SIG-M5 treated with dmso at 0.1 percent for 504 hours (cell line): ENCODE measurements around the gene TMEM229A.
A peak's percentile ranks its signal among the peaks of the same experiment; 100 is the strongest.
"Not testable (repeated sequence)": the region's sequence is repeated elsewhere in the genome, so short reads cannot be mapped to it uniquely, and the experiment has no call there.

ENCODE experiments used
- DNase-seq: peaks from one replicate; lab custom pipeline; 2025; ENCODE audit not compliant: unreplicated experiment; lab: John Stamatoyannopoulos, UW

The TMEM229A gene

GRCh38 chr7:124033095-124033806 lies 384 bp upstream of the TMEM229A start:
- DNase-seq, result no peak

GRCh38 chr7:124031919-124032318 lies 948 bp downstream of the TMEM229A start:
- no peak for DNase-seq

GRCh38 chr7:124031406-124031805 lies 1.5 kb downstream of the TMEM229A start:
- DNase-seq, result no peak

GRCh38 chr7:124030964-124031363 lies 1.9 kb downstream of the TMEM229A start:
- no peak for DNase-seq

- DNase-seq, result no peak
These were observed 3.3 kb downstream of the TMEM229A start for GRCh38 chr7:124029396-124030188.

GRCh38 chr7:124027236-124027635 lies 5.6 kb downstream of the TMEM229A start:
- no peak for DNase-seq

- not testable (repeated sequence) for DNase-seq
These were observed 8.5 kb downstream of the TMEM229A start for GRCh38 chr7:124024329-124024728.

DNA sequence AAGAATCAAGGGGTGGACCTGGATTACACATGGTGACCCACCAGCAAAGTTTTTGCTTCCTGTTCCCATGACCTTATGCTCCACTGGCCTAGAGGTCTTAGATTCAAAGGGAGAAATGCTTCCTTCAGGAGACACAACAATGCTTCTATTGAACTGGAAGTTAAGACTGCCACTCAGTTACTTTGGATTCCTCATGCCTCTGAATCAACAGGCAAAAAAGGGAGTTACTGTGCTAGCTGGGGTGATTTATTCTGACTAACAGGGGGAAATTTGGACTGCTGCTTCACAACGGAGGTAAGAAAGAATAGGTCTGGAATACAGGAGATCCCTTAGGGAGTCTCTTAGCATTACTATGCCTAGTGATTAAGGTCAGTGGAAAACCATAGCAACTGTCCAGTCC lies 10.3 kb downstream of the TMEM229A start:
- no peak for DNase-seq

DNA sequence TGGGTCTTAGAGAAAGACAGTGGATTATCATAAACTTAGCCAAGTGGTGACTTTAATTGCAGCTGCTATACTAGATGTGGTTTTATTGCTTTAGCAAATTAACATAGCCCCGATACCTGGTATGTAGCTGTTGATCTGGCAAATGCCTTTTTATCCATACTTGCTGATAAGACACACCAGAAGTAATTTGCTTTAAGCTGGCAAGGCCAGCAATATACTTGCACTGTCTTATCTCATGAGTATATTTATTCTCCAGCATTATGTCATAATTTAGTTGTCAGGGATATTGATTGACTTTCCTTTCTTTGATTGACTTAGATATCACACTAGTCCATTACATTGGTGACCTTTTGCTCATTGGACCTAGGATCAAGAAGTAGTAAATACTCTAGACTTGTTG lies 12.8 kb downstream of the TMEM229A start:
- no peak for DNase-seq

DNA sequence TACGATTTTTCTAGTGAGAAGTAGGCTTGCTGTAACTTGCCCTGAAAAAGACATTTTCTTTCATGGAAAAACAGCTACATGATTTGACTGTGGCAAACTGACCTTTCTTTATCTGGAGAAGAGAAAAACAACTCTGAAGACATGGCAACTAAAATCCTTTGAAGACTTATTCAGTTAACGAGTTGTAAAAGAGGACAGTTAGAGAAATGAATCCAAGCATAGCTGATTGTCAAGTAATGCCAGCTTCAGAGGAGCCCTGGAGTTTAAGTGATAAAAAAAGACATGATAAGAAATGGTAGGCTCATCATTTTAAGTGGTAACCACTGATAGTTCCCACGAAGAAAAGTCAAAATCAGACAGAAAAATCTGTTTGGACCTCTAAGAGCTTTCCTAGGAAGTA lies 19.6 kb downstream of the TMEM229A start:
- no peak for DNase-seq

GRCh38 chr7:124012864-124013263 lies 20.0 kb downstream of the TMEM229A start:
- no peak for DNase-seq

DNA sequence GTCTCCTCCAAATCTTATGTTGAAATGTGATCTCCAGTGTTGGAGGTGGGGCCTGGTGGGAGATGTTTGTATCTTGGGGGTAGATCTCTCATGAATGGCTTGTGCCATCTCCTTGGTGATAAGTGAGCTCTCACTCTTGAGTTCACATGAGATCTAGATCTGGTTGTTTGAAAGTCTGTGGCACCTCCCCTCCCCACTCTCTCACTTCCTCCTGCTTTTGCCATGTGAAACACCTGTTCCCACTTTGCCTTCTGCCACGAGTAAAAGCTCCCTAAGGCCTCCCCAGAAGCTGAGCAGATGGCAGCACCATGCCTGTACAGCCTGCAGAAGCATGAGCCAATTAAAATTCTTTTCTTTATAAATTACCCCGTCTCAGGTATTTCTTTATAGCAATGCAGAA lies 23.5 kb downstream of the TMEM229A start:
- DNase-seq, result no peak

DNA sequence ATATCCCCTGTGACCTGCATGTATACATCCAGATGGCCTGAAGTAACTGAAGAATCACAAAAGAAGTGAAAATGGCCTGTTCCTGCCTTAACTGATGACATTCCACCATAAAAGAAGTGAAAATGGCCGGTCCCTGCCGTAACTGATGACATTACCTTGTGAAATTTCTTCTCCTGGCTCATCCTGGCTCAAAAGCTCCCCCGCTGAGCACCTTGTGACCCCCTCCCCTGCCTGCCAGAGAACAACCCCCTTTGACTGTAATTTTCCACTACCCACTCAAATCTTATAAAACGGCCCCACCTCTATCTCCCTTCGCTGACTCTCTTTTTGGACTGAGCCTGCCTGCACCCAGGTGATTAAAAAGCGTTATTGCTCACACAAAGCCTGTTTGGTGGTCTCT lies 24.6 kb downstream of the TMEM229A start:
- not testable (repeated sequence) for DNase-seq

DNA sequence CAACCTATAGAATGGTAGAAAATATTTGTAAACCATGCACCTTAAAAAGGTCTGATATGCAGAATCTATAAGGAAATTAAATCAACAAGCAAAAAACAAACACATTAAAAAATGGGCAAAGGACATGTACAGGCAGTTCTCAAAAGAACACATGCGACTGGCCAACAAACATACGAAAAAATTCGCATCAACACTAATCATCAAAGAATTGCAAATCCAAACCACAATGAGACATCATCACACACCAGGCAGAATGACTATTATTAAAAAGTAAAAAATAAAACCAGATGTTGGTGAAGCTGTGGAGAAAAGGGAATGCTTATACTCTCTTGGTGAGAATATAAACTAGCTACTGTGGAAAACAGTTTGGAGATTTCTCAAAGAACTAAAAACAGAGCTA lies 33.2 kb downstream of the TMEM229A start:
- DNase-seq, result no peak

DNA sequence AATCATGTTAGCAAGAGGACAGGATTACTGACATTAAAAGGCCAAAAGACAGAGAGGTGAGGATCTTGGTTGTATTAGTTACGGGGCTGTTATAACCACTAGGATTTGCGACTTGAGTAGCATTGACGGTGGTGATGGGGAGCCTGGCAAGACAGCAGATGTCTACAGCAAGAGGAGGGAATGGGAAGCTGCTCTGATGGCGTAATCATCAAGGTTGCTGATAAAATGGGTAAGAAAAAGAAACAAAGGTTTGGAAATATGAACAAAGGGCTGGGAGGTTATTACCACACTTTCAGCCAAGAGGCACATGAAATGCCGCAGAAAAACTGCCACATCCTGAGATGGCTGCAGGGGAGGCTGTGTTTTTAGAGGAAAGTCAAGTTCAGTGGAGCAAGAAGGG lies 33.9 kb downstream of the TMEM229A start:
- DNase-seq, result peak; percentile 29

DNA sequence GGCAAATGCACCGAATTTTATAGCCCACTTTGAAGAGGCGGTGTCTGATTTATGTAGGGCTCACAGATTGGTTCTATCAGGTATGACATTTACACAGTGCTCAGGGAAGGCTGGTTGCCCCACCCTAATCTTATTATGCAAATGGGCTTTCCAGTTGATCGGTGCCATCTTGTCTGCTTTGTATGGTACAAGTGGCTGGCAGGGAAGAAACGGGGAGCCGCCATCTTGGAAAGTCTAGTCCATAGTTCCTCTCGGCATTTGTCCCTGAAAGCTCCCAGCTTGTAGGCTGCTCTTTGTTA lies 36.6 kb downstream of the TMEM229A start:
- DNase-seq, result no peak

DNA sequence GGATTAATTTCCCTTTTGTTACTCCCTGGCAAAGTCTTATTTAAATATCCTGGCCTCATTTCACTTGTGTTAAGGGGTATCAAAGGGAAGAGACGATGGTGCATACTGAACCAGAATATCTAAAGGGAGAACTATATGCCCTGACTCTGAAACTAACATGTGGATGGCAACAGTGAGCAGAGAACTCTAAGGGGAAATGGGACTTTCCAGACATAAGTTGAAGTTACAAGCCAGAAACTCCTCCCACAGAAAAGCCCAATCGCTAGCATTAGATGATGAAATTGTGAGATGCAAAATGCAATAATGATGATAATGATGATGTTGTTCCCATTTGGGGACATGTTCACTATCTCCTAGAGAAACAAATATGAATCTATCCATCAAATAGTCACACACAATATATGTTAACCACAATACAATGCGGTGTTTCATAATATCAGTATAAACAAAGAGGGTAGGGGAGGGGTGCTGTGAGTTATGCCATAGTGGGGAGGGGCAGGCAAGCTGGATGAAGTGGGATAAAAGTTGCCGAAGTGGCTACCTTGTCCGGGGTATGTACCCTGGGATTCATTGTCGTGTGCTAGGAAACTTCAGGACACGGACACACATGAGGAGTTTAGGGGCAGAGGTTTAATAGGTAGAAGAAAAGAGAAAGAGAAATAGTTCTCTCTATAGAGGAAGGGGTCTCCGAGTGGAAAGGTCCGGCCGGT lies 37.1 kb downstream of the TMEM229A start:
- no peak for DNase-seq

- DNase-seq, result no peak
These were observed 38.4 kb downstream of the TMEM229A start for GRCh38 chr7:123994449-123994848.

DNA sequence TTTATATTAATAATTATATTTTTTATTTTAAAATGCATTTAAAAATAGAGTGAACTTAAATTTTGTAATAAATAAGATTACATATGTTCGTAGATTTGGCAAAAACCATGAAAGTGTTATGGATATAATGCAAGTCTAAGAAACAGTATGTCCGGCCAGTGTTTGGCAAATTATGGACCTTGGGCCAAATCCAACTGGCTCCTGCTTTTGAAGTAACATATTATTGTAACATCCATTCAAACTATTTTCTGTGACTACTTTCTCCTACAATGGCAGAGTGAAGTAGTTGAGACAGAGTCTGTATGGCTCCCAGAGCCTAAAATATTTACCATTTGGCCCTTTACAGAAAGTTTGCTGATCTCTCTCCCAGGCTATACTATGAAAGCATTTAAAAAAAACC lies 38.9 kb downstream of the TMEM229A start:
- no peak for DNase-seq

- no peak for DNase-seq
These were observed 39.9 kb downstream of the TMEM229A start for GRCh38 chr7:123992913-123993518.

DNA sequence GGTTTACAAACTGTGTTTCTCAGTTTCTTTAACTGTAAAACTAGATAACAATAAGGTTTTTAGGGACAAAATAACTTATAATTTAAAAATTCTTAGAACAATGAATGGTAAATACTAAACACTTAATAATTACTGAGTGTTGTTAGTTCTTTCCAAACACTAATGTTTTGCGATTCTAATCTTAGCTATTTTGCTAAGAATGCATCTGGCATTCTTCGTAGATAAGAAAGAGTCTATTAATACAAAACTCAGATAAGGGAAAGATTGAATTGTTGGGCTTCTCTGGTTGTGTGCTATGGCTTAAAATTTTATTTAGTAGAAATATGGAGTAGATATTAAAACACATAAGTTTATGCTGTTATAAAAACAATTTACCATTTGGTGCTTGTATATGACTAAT lies 45.4 kb downstream of the TMEM229A start:
- DNase-seq, result no peak
